GM19351 (cell line): ENCODE data around the gene ACTG1.

Experiments used
- ATAC-seq: cut with Tn5 transposase; IDR thresholded peaks from one replicate; pipeline ENCODE4 v1.9.1; 2021; ENCODE audit warnings: mild to moderate bottlenecking, moderate library complexity; ENCODE audit not compliant: unreplicated experiment

The ACTG1 gene

GRCh38 chr17:81499601-81499970 is 13.0 kb downstream of the ACTG1 start:
- no peak for ATAC-seq

DNA sequence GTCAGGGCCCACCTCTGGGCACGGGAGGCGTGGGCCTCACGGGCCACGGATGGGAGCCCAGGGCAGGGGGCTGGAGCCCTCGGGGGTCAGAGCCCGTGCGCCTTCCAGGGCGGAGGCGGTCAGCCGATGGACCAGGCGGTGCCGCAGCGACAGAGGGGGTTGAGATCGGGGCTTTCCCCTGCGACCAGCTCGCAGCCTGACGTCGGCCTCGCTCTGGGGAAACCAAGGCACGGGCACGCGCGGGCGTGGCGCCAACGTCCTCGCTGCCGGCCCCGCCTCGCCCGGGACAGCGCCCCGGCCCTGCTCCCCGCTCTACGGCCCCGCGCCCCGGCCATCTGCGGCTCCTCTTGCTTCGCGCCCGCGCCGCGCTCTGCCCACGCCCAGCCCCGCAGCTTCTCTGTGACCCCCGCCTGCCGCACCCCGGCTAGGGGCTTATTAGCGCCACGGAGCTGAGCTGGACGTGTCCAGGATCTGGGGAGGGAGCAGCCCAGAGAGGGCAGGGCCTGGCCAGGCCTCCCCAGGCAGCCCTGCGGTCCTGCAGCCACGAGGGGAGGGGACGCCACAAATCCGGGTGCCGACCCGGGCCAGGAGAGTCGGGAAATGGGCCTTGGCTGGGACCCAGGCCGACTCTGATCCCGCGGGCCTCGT is 13.5 kb downstream of the ACTG1 start:
- ATAC-seq, result no peak

DNA sequence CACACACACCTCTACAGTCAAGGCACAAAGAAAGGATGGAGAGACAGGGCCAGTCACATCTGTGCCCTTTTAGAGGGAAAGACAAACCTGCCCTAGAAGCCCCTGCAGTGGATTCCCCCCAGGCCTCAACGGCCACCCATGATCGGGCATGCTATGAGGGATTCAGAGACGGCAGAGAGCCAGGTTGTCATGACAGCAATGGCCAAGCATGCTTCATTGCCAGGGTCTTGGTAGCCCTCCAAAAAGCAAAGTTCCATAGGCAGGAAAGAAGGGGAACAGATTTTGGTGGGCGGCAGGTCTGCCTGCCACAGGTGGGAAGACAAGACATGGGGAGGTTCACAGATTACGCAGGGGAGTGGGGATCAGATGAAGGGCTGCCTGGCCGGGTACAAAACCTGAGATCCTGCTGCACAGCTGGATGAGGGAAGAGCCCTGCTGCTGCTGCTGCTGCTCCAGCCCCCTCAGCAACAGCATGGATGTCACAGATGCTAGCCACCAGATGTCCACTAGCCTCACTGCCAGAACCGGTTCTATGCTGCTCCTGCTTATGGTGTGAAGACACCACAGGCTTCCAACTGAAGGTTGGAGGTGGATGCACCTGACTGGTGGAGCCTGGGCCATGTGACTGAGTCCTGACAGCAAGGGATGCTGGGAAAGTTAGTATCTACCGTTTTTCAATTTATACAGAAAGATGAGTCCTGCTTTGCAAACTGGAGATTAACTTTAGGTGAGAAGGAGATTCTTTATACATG is 17.8 kb downstream of the ACTG1 start:
- ATAC-seq, result no peak

DNA sequence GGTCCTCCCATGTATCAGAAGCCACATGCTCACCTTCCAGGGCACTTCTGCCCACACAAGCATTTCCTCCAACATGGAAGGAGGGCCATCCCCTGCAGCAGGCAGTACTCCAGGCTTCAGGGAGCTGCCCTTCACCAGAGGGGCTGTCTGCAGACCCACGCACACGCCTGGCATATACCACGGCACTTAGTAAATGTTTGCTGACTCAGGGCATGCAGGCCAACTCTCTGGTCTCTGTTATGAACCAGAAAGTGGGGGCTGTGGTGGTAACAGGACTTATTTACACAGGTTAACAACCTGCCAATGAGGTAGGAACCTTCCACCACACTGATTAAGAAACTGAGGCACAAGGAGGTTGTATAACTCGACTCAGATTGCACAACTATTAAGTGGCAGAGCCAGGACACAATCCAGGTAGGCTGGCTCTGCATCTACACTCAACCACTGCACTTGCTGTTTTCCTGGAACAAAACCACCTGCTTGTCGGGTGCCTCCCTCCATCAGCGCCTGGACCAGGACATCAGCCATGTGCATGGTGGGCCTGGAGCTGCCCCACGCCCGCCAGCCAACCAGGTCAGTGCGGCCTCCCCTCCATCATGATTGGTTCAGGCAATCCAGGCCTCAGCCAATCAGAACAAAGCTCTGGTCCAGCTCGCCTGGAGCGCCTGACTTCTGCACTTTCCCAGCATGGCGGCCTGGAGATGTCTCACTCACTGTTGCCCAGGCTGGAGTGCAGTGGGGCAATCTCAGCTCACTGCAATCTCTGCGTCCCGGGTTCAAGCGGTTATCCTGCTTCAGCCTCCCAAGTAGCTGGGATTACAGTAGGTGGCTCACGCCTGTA is 19.2 kb downstream of the ACTG1 start:
- no peak for ATAC-seq

DNA sequence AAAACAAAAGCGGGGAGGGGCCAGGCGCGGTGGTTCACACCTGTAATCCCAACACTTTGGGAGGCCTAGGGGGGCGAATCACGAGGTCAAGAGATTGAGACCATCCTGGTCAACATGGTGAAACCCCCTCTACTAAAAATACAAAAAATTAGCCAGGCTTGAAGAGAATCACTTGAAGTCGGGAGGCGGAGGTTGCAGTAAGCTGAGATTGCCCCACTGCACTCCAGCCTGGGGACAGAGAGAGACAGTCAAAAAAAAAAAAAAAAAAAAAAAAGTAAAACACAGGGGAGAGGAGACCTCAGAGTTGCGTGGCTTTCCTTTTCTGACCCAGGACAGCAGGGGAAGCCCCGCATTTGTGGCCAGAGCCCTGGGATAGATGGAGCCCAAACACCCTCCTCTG is 19.9 kb downstream of the ACTG1 start:
- no peak for ATAC-seq

GRCh38 chr17:81492202-81492601 is 20.4 kb downstream of the ACTG1 start:
- ATAC-seq, result no peak

GRCh38 chr17:81491761-81492160 is 20.8 kb downstream of the ACTG1 start:
- ATAC-seq, result no peak

DNA sequence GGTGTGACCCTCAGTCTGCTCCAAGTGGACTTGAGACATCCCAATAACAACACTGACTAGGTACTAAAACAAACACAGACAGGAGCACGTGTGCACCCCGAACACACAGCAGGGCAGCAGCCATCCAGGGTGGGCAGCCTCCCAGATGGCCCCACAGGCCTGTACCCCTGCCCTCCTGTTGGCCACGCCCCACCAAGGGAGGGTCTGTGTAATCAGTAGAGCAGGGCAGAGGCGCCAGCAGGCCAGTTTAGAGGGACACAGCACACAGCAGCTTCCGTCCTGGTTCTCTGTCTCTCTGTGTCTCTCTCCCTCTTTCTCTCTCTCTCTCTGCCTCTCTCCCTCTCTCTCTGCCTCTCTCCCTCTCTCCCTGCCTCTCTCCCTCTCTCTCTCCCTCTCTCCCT is 21.4 kb downstream of the ACTG1 start:
- ATAC-seq, result no peak

GRCh38 chr17:81489998-81490992 is 22.3 kb downstream of the ACTG1 start:
- no peak for ATAC-seq

DNA sequence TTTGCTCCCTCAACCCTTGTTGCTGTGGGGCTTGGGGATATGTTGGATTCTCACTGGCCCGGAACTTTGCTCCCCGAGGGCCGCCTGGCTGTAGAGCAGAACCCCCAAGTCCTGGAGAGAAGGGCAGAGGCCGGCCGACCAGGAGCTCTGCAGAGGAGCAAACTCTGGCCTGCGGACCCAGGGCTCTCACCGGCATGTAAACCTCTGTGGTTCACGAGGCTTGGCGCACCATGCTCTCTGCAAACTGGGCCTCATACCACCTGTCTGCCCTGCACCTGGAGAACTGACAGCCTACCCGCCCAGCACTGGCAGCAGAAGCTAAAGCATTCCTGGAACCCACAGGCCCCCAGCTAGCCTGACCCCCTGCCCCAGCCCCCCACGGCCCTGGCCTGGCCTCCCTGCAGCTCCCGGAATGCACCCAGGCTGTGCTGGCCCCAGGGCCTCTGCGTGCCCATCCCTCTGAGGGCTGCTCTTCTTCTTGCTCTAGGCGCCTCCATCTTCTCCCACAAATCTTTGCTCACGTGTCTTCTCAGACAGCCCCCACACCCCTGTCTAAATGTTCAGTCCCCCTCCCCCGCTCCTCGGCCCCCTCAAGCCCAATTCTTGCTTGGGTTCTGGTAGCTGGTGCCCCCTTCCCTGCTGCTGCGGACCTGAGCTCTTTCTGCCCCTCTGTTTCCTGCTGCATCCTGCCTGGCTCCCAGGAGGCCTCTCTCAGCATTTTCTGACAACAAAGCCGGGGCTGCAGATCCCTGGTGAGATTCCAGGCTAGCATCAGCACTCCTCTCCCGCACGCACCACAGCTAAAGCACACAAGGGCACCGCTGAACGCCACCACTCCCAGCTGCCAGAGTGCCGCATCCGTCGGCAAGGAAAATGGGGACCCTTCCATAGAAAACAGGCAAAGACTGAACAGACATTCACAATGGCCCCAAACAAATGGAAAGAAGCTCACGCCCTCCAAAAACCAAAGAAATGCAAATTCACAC is 23.3 kb downstream of the ACTG1 start:
- no peak for ATAC-seq

- no peak for ATAC-seq
Observed at GRCh38 chr17:81488276-81488860, 24.2 kb downstream of the ACTG1 start.

- no peak for ATAC-seq
Observed at GRCh38 chr17:81487487-81488275, 24.9 kb downstream of the ACTG1 start.

DNA sequence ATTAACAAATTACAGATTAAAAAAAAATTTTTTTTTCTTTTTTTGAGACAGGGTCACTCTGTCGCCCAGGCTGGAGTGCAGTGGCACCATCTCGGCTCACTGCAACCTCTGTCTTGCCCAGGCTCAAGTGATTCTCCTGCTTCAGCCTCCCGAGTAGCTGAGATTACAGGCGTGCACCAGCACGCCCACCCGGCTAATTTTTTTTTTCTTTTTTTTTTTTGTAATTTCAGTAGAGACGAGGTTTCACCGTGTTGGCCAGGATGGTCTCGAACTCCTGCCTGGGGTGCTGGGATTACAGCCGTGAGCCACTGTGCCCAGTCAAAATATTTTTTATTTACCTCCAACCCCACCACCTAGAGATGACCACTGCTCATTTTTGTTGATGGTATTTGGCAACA is 25.5 kb downstream of the ACTG1 start:
- ATAC-seq, result no peak

GRCh38 chr17:81486199-81486810 is 26.3 kb downstream of the ACTG1 start:
- no peak for ATAC-seq

DNA sequence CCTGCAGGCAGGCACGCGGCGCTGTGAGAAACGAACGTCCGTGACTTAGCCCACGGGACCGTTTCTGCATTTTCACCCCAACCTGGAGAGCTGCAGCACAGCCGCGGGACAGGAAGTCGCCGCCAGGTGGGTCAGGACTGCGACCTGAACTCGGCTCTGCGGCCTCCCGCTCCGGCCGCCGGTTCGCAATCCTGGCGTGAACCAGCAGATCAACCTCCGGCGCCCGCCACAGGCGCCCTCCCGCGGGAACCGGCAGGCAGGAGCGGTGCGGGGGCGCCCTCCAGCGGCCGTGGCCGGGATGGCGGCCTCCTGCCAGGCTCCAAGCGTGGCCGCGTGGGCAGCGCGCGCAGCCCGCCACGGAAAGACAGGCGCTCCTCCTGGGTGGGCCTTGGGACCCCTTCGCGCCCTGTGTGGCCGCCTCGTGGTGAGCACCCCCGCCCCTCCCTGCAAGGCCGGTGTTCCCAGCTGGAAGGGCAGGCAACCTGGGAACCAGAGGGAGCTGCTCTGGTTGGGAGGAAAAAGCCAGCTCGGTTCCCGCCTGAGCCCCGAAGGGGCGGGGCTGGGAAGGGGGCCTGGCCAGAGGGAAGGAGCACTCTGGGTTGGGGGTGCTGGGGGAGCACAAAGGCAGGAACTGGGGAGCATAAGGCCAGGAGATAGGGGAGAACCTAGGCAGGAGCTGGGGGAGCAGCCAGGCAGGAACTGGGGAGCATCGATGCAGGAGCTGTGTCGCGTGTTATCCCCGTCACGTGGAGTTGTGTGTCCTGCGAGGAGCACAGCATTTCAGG is 28.2 kb downstream of the ACTG1 start:
- peak; percentile 69 for ATAC-seq

- no peak for ATAC-seq
Observed at GRCh38 chr17:81483862-81484194, 28.8 kb downstream of the ACTG1 start.
